HG03097 (cell line): ENCODE measurements around the gene PCDHGA5.
"Not testable (repeated sequence)": the region's sequence is repeated elsewhere in the genome, so short reads cannot be mapped to it uniquely, and the experiment has no call there.

Experiments used
- ATAC-seq: cut with Tn5 transposase; IDR thresholded peaks from one replicate; pipeline ENCODE4 v1.9.1; 2021; ENCODE audit not compliant: unreplicated experiment, low FRiP score

Gene PCDHGA5

GRCh38 chr5:141363952-141364660, at the start of gene PCDHGA5:
PCDHGA5 (plus strand) TSS chr5:141364162; CDS start chr5:141364331, 169 bp downstream.
- no peak for ATAC-seq

- ATAC-seq, result not testable (repeated sequence)
These were observed 47.0 kb upstream of the PCDHGA5 start for GRCh38 chr5:141316963-141317362.

GRCh38 chr5:141319202-141319601, 44.8 kb upstream of the PCDHGA5 start:
- ATAC-seq, result no peak

GRCh38 chr5:141319699-141320098, 44.3 kb upstream of the PCDHGA5 start:
- no peak for ATAC-seq

- ATAC-seq, result peak; percentile 95
These were observed 43.5 kb upstream of the PCDHGA5 start, which contains the start of gene TAF7 for GRCh38 chr5:141320225-141321169. TAF7 (minus strand) TSS chr5:141320784; CDS start chr5:141320044, 740 bp downstream.

GRCh38 chr5:141322261-141322660, 41.7 kb upstream of the PCDHGA5 start:
- ATAC-seq, result no peak

GRCh38 chr5:141326088-141326854, 37.7 kb upstream of the PCDHGA5 start:
- ATAC-seq, result peak; percentile 81

- ATAC-seq, result no peak
These were observed 35.7 kb upstream of the PCDHGA5 start for GRCh38 chr5:141328231-141328630.

GRCh38 chr5:141330299-141331080, 33.5 kb upstream of the PCDHGA5 start, which contains the start of gene PCDHGA1:
PCDHGA1 (plus strand) TSS chr5:141330514.
- ATAC-seq, result no peak

GRCh38 chr5:141332571-141332970, 31.4 kb upstream of the PCDHGA5 start:
- ATAC-seq, result not testable (repeated sequence)

GRCh38 chr5:141338538-141339306, 25.2 kb upstream of the PCDHGA5 start, which contains the start of gene PCDHGA2:
PCDHGA2 (plus strand) TSS chr5:141338760.
- ATAC-seq, result no peak

GRCh38 chr5:141340781-141341354, 23.1 kb upstream of the PCDHGA5 start:
- not testable (repeated sequence) for ATAC-seq

GRCh38 chr5:141342773-141343172, 21.2 kb upstream of the PCDHGA5 start:
- ATAC-seq, result no peak

- no peak for ATAC-seq
These were observed 20.6 kb upstream of the PCDHGA5 start, which contains the start of gene PCDHGA3 for GRCh38 chr5:141343242-141343952. PCDHGA3 (plus strand) TSS chr5:141343829; CDS start chr5:141344034, 205 bp downstream.

GRCh38 chr5:141343953-141344463, 20.0 kb upstream of the PCDHGA5 start:
- no peak for ATAC-seq

- ATAC-seq, result no peak
These were observed 18.6 kb upstream of the PCDHGA5 start for GRCh38 chr5:141345327-141345726.

- not testable (repeated sequence) for ATAC-seq
These were observed 17.9 kb upstream of the PCDHGA5 start for GRCh38 chr5:141346017-141346416.
